IPS DF 6.9 (cell line): ENCODE results near the gene MPV17L.
"Not testable (repeated sequence)": the region's sequence is repeated elsewhere in the genome, so short reads cannot be mapped to it uniquely, and the experiment has no call there.

ENCODE experiments used
- DNase-seq: peaks from one replicate; pipeline ENCODE4 v3.0.0-alpha.2; 2013; ENCODE audit warnings: low read depth, low spot score
- H3K27ac ChIP-seq: one replicate; pipeline ENCODE4 v1.5.1; 2013; ENCODE audit warnings: low read length, control low read depth
- H3K27me3 ChIP-seq: 2 replicates; pipeline ENCODE4 v1.6.1; 2013; ENCODE audit warnings: mild to moderate bottlenecking, low read length; ENCODE audit not compliant: control insufficient read depth, insufficient read depth
- H3K36me3 ChIP-seq: 2 replicates; pipeline ENCODE4 v1.6.1; 2013; ENCODE audit warnings: low read length; ENCODE audit not compliant: control insufficient read depth, insufficient read depth
- H3K4me1 ChIP-seq: 2 replicates; pipeline ENCODE4 v1.6.1; 2013; ENCODE audit warnings: low read length; ENCODE audit not compliant: control insufficient read depth, insufficient read depth
- H3K4me3 ChIP-seq: 2 replicates; pipeline ENCODE4 v1.5.1; 2013; ENCODE audit warnings: mild to moderate bottlenecking, low read length
- H3K9me3 ChIP-seq: 2 replicates; pipeline ENCODE4 v1.6.1; 2013; ENCODE audit warnings: low read length, inconsistent platforms; ENCODE audit not compliant: control insufficient read depth, insufficient read depth
- WGBS: extraction: QIAGEN DNeasy Blood & Tissue Kit; methylation state at CpG from one replicate; pipeline ENCODE4 v1.1.7; 2013; ENCODE audit warnings: mixed read lengths, missing lambda C conversion rate; ENCODE audit not compliant: insufficient read length, insufficient coverage; 5-methylcytosine and 5-hydroxymethylcytosine counted together

Gene MPV17L

DNA sequence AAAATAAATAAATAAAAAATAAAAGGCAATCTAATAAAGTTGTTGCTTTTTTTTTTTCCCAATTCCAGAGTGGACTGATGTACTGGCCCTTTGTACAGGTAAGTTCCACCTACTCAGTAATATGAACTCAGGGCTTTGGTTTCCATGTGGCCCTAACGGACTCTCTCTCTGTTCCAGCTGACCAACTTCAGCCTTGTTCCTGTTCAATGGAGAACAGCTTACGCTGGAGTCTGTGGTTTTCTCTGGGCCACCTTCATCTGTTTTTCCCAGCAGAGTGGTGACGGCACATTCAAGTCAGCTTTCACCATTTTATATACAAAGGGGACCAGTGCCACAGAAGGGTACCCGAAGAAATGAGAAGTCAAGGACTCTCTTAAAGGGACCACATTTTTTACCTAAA lies 12.2 kb downstream of the MPV17L start:
- no CpG with 5 or more reads among the region's 4 CpGs for WGBS
- not testable (repeated sequence) for H3K27ac ChIP-seq, DNase-seq, H3K4me3 ChIP-seq, H3K4me1 ChIP-seq, H3K36me3 ChIP-seq, H3K27me3 ChIP-seq, H3K9me3 ChIP-seq

DNA sequence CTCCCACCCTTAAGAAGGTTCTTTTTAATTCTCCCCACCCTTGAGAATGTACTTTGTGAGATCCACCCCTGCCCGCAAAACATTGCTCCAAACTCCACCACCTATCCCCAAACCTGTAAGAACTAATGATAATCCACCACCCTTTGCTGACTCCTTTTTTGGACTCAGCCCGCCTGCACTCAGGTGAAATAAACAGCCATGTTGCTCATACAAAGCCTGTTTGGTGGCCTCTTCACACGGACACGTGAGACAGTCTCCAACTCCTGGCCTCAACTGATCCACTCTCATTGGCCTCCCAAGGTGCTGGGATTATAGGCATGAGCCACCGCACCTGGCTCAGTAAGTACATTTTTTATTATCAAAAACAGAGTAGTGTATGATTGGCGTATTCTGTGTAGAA lies 13.9 kb downstream of the MPV17L start:
- not testable (repeated sequence) for H3K9me3 ChIP-seq, H3K4me3 ChIP-seq, H3K4me1 ChIP-seq, H3K27me3 ChIP-seq, DNase-seq, H3K27ac ChIP-seq, H3K36me3 ChIP-seq
- no CpG with 5 or more reads among the region's 6 CpGs for WGBS

DNA sequence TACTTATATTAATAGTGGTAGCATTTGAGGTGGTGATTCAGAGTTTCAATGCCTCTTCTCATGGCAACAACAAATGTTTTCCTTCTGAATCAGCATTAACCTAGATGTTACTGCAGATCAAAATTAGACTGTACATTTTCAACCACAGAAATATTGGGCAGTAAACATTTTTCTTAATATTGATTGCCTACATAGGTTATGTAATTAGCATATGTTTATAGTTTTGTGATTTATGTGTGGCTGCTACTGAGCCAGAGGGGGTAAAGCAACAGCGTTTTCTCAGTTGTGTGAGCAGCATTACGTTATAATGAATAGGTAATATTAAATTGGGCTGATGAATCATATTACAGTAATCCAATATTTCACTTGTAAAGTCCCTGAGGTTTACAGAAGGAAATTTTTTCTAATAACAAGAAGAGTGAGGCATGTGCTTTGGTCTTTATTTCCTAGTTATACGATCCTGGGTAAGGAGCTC lies 20.0 kb downstream of the MPV17L start:
- Histone ChIP-seq H3K4me1 (no peaks in the 10 kb centered on the region), H3K9me3 (no peaks in the 10 kb centered on the region), H3K27me3 (no peaks in the 10 kb centered on the region), H3K36me3 (no peaks in the 10 kb centered on the region), H3K4me3 (no peak overlapping the region), H3K27ac (no peak overlapping the region)
- no CpG with 5 or more reads among the region's 3 CpGs for WGBS
- no peak for DNase-seq

DNA sequence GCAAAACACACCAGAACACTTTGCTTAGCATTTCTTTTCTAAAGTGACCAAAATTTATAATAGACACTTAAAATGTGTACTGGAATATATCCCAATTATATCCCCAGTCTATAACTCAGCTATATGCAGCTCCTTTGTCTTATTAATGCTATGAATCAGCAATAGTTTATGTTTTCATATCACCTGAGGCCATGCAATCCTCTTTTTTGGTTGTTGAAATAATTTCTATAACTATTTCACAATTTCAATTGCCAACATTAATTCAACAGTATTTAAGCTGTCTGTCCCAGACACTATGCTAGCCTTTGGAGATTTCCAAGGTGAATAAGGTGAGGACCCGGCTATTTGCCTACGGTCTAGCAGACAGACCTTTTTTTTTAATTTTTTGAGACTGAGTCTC lies 21.6 kb downstream of the MPV17L start:
- DNase-seq = no peak
- Histone ChIP-seq H3K27ac (no peak overlapping the region), H3K36me3 (no peaks in the 10 kb centered on the region), H3K9me3 (no peaks in the 10 kb centered on the region), H3K4me3 (no peak overlapping the region), H3K4me1 (no peaks in the 10 kb centered on the region), H3K27me3 (no peaks in the 10 kb centered on the region)
- no CpG with 5 or more reads among the region's 2 CpGs for WGBS

DNA sequence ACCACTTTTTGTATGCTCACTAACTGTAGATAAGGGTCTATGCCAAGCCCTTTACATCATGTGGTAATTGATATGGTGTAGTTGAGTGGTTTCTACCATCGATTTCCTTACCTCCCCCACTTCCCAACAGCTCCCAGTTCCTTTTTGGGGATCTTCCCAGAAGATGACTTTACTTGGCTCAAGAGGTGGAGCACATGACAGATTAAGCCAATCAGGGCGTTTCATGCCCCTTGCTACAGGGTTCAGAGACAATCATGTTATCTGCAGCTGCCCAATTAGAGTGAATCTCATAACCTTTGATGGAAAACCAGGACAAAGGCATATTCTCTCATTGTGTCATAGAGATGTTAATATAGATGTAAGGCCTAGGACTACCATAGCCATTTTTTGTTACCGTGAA lies 22.7 kb downstream of the MPV17L start:
- H3K27ac ChIP-seq = no peak overlapping the region

DNA sequence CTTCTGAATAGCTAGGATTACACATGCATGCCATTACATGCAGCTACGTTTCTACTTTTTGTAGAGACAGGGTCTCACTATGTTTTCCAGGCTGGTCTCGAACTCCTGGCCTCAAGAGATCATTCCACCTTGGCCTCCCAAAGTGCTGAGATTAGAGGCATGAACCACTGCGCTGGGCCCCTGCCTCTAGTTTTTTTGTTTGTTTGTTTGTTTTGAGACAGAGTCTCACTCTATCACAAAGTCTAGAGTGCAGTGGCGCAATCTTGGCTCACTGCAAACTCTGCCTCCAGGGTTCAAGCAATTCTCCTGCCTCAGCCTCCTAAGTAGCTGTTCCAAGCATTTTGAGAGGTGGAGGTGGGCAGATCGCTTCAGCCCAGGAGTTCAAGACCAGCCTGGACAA lies 26.1 kb downstream of the MPV17L start:
- not testable (repeated sequence) for H3K27ac ChIP-seq, H3K9me3 ChIP-seq, H3K4me1 ChIP-seq, H3K36me3 ChIP-seq, H3K4me3 ChIP-seq, DNase-seq, H3K27me3 ChIP-seq
- WGBS = no CpG with 5 or more reads among the region's 5 CpGs

More for the DNA sequence above, 22.7 kb downstream of the MPV17L start:
- H3K4me3 ChIP-seq = no peak overlapping the region
- H3K4me1 ChIP-seq = no peaks in the 10 kb centered on the region
- H3K36me3 ChIP-seq = no peaks in the 10 kb centered on the region
- H3K27me3 ChIP-seq = no peaks in the 10 kb centered on the region
- H3K9me3 ChIP-seq = no peaks in the 10 kb centered on the region
- no peak for DNase-seq
- WGBS = no CpG with 5 or more reads among the region's 3 CpGs

DNA sequence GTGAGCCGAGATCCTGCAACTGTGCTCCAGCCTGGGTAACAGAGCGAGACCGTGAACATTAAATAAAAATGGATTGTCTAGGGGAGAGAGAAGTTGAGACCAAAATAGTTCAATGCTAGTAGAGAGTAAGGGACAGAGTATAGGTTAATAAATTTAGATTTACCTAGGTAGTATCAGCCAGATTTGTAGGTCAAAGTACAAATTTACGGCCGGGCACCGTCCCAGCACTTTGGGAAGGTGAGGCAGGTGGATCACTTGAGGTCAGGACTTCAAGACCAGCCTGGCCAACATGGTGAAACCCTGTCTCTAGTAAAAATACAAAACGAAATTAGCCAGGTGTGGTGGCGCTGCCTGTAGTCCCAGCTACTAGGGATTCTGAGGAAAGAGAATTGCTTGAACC lies 26.7 kb downstream of the MPV17L start:
- Histone ChIP-seq H3K36me3 (no peaks in the 10 kb centered on the region), H3K27ac (no peak overlapping the region), H3K27me3 (no peaks in the 10 kb centered on the region), H3K4me3 (no peak overlapping the region), H3K9me3 (no peaks in the 10 kb centered on the region), H3K4me1 (no peaks in the 10 kb centered on the region)
- no CpG with 5 or more reads among the region's 8 CpGs for WGBS
- DNase-seq = no peak

DNA sequence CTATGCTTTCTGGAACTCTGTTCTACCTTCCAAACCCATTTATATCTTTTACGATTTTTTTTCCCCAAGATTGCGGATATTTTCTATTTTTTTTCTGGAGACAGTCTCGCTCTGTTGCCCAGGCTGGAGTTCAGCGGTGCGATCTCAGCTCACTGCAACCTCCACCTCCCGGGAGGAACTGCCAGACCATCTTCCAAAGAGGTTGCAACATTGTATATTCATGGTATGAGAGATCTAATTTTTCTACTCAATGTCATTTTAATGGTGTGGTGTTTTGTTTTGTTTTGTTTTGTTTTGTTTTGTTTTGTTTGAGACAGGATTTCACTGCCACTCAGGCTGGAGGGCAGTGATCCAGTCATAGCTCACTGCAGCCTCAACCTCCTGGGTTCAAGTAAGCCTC lies 30.3 kb downstream of the MPV17L start:
- DNase-seq = no peak

DNA sequence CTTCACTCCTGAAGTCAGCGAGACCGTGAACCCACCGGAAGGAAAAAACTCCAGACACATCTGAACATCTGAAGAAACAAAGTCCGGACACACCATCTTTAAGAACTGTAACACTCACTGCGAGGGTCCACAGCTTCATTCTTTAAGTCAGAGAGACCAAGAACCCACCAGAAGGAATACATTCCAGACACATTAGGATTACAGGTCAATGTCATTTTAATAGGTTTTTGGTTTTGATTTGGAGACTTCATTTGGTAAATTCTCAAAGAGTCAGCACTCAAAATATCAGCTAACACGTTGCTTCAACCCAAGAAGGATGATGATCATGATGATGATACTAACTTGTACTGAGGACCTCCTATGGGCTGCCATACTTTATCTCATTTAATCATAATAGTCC lies 31.2 kb downstream of the MPV17L start:
- H3K27ac ChIP-seq = no peak overlapping the region
- no peaks in the 10 kb centered on the region for H3K4me1 ChIP-seq
- no peaks in the 10 kb centered on the region for H3K36me3 ChIP-seq
- H3K4me3 ChIP-seq = no peak overlapping the region
- no CpG with 5 or more reads among the region's 6 CpGs for WGBS
- no peaks in the 10 kb centered on the region for H3K9me3 ChIP-seq
- H3K27me3 ChIP-seq = no peaks in the 10 kb centered on the region
- no peak for DNase-seq

More for the DNA sequence above, 30.3 kb downstream of the MPV17L start:
- H3K27me3 ChIP-seq = no peaks in the 10 kb centered on the region
- no peaks in the 10 kb centered on the region for H3K36me3 ChIP-seq
- H3K9me3 ChIP-seq = no peaks in the 10 kb centered on the region
- H3K4me1 ChIP-seq = no peaks in the 10 kb centered on the region
- WGBS = no CpG with 5 or more reads among the region's 6 CpGs
- no peak overlapping the region for H3K27ac ChIP-seq
- H3K4me3 ChIP-seq = no peak overlapping the region

DNA sequence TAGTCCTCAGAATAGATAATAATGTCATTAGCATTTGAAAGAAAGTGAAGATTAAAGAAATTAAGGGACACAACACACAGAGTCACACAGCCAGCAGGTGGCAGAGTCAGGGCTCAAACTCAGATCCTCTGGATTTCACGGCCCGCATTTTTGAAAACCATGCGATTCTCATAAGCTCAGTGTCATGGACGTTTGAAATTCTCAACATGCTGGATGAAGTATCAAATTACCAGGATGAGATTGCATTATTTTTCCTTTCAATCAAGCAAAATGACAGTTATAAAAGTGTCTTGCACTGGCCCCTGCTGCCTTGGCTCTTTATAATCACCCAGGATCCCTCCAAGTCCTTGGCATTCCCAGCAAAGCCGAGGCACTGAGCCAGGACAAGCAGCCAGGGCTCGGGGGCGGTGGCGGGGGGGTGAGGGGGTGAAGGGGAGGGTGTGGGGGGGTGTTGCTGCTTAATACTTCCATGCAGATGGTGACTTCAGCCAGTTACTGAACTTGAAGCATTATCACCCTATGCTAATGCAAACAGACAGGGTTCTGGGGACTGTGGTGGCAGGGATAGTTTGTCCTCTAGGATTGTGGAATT lies 32.2 kb downstream of the MPV17L start:
- DNase-seq = no peak
- no peaks in the 10 kb centered on the region for H3K9me3 ChIP-seq
- no peaks in the 10 kb centered on the region for H3K27me3 ChIP-seq
- no peak overlapping the region for H3K4me3 ChIP-seq
- no CpG with 5 or more reads among the region's 8 CpGs for WGBS
- H3K36me3 ChIP-seq = no peaks in the 10 kb centered on the region
- no peaks in the 10 kb centered on the region for H3K4me1 ChIP-seq
- no peak overlapping the region for H3K27ac ChIP-seq

DNA sequence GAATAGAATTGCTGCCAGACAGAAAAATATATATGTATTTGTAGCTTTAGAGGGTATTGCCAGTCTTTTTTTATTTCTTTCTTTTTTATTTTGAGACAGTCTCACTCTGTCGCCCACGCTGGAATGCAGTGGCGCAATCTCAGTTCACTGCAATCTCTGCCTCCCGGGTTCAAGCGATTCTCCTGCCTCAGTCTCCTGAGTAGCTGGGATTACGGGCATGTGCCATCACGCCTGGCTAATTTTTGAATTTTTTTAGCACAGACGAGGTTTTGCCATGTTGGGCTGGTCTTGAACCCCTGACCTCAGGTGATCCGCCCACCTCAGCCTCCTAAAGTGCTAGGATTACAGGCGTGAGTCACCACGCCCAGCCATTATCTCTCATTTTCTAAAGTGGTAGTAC lies 35.3 kb downstream of the MPV17L start:
- not testable (repeated sequence) for DNase-seq, H3K4me3 ChIP-seq, H3K36me3 ChIP-seq, H3K4me1 ChIP-seq, H3K9me3 ChIP-seq, H3K27ac ChIP-seq, H3K27me3 ChIP-seq
- WGBS = no CpG with 5 or more reads among the region's 11 CpGs
